HEK293T (cell line): ENCODE results near the gene EGF.

Experiments used
- CTCF ChIA-PET: fragments of 350-600 bp; formaldehyde crosslinking; extraction: SDS; loops from one replicate; lab custom pipeline; 2021; ENCODE audit warnings: antibody characterized with exemption, inconsistent platforms; lab: Yijun Ruan, JAX
- POLR2A ChIA-PET: fragments of 350-600 bp; formaldehyde crosslinking; extraction: SDS; loops from one replicate; lab custom pipeline; 2020; ENCODE audit warnings: antibody characterized with exemption, inconsistent platforms; lab: Yijun Ruan, JAX
- DNase-seq: peaks from one replicate; pipeline ENCODE4 v3.0.0; 2012; ENCODE audit warnings: mixed read lengths; ENCODE audit errors: extremely low spot score
- ARNT ChIP-seq: fragments of 450-650 bp; IDR thresholded peaks from 2 replicates; pipeline ENCODE4 v1.6.1; 2017; ENCODE audit warnings: mild to moderate bottlenecking
- BHLHE40 ChIP-seq: fragments of 450-650 bp; IDR thresholded peaks from 2 replicates; pipeline ENCODE4 v1.6.1; 2016; ENCODE audit warnings: mild to moderate bottlenecking, moderate library complexity, borderline replicate concordance
- CTBP1 ChIP-seq: fragments of 450-650 bp; IDR thresholded peaks from 2 replicates; pipeline ENCODE4 v1.6.1; 2016; ENCODE audit warnings: borderline replicate concordance
- ELF4 ChIP-seq: fragments of 450-650 bp; IDR thresholded peaks from 2 replicates; pipeline ENCODE4 v1.6.1; 2017; ENCODE audit warnings: antibody characterized with exemption
- FOXA1 ChIP-seq: fragments of 450-650 bp; IDR thresholded peaks from 2 replicates; pipeline ENCODE4 v1.6.1; 2016; ENCODE audit warnings: mild to moderate bottlenecking
- FOXK2 ChIP-seq: fragments of 450-650 bp; IDR thresholded peaks from 2 replicates; pipeline ENCODE4 v1.6.1; 2016; ENCODE audit warnings: mild to moderate bottlenecking
- FOXM1 ChIP-seq: fragments of 450-650 bp; IDR thresholded peaks from 2 replicates; pipeline ENCODE4 v1.6.1; 2017; ENCODE audit warnings: mild to moderate bottlenecking, borderline replicate concordance
- HDGF ChIP-seq: fragments of 450-650 bp; IDR thresholded peaks from 2 replicates; pipeline ENCODE4 v1.6.1; 2017; ENCODE audit warnings: antibody characterized with exemption, borderline replicate concordance
- L3MBTL2 ChIP-seq: fragments of 450-650 bp; conservative IDR thresholded peaks from 2 replicates; pipeline ENCODE4 v1.6.1; 2016; ENCODE audit warnings: mild to moderate bottlenecking
- LEF1 ChIP-seq: fragments of 450-650 bp; IDR thresholded peaks from 2 replicates; pipeline ENCODE4 v1.6.1; 2017; ENCODE audit warnings: mild to moderate bottlenecking, borderline replicate concordance
- NFRKB ChIP-seq: fragments of 450-650 bp; IDR thresholded peaks from 2 replicates; pipeline ENCODE4 v1.6.1; 2016; ENCODE audit warnings: mild to moderate bottlenecking, moderate library complexity
- PKNOX1 ChIP-seq: fragments of 450-650 bp; IDR thresholded peaks from 2 replicates; pipeline ENCODE4 v1.6.1; 2016
- SP1 ChIP-seq: fragments of 450-650 bp; IDR thresholded peaks from 2 replicates; pipeline ENCODE4 v1.6.1; 2017
- SUZ12 ChIP-seq: fragments of 450-650 bp; IDR thresholded peaks from 2 replicates; pipeline ENCODE4 v1.6.1; 2016; ENCODE audit warnings: mild to moderate bottlenecking
- TARDBP ChIP-seq: fragments of 450-650 bp; IDR thresholded peaks from 2 replicates; pipeline ENCODE4 v1.6.1; 2016
- ZNF384 ChIP-seq: fragments of 450-650 bp; IDR thresholded peaks from 2 replicates; pipeline ENCODE4 v1.6.1; 2016

EGF gene

GRCh38 chr4:109969919-109970318 lies 57.2 kb downstream of the EGF start:
- TF ChIP-seq SUZ12 (no peak), PKNOX1 (no peak), CTBP1 (no peak), ARNT (no peak), L3MBTL2 (no peak), FOXK2 (no peak), ELF4 (no peak), FOXM1 (no peak), ZNF384 (no peak), LEF1 (no peak), BHLHE40 (no peak), SP1 (no peak), FOXA1 (no peak), NFRKB (no peak)
- DNase-seq, result no peak
- ChIA-PET POLR2A (no interaction called here), CTCF (no interaction called here)

GRCh38 chr4:109972786-109973528 lies 60.3 kb downstream of the EGF start:
- ChIA-PET CTCF (no interaction called here), POLR2A (no interaction called here)
- no peak for TF ChIP-seq SP1
- TF ChIP-seq FOXA1, result no peak
- no peak for TF ChIP-seq BHLHE40
- no peak for TF ChIP-seq ELF4
- no peak for TF ChIP-seq FOXM1
- no peak for TF ChIP-seq CTBP1
- no peak for TF ChIP-seq LEF1
- no peak for TF ChIP-seq TARDBP
- no peak for TF ChIP-seq L3MBTL2
- TF ChIP-seq ZNF384, result no peak
- no peak for TF ChIP-seq PKNOX1
- TF ChIP-seq NFRKB, result no peak
- no peak for TF ChIP-seq ARNT
- no peak for TF ChIP-seq HDGF
- TF ChIP-seq FOXK2, result no peak
- no peak for TF ChIP-seq SUZ12
- no peak for DNase-seq

GRCh38 chr4:109973529-109973905 lies 60.8 kb downstream of the EGF start:
- POLR2A ChIA-PET, result no interaction called here
- TF ChIP-seq HDGF (no peak), L3MBTL2 (no peak), SUZ12 (no peak), ELF4 (no peak), NFRKB (no peak)
- no peak for DNase-seq
- CTCF ChIA-PET, result no interaction called here

- POLR2A ChIA-PET, result no interaction called here
- CTCF ChIA-PET, result no interaction called here
- no peak for DNase-seq
- no peak for TF ChIP-seq FOXM1
- TF ChIP-seq FOXA1, result no peak
- TF ChIP-seq SUZ12, result no peak
- TF ChIP-seq CTBP1, result no peak
- TF ChIP-seq NFRKB, result no peak
- TF ChIP-seq ZNF384, result no peak
- TF ChIP-seq BHLHE40, result no peak
- no peak for TF ChIP-seq LEF1
- TF ChIP-seq SP1, result no peak
- no peak for TF ChIP-seq PKNOX1
- no peak for TF ChIP-seq ELF4
- TF ChIP-seq TARDBP, result no peak
- no peak for TF ChIP-seq ARNT
- no peak for TF ChIP-seq FOXK2
- no peak for TF ChIP-seq L3MBTL2
- TF ChIP-seq HDGF, result no peak
Measured at GRCh38 chr4:109976189-109976588, 63.5 kb downstream of the EGF start.

GRCh38 chr4:109977854-109978501 lies 65.3 kb downstream of the EGF start:
- ChIA-PET POLR2A (no interaction called here), CTCF (interaction anchor here (1.2 to 1.8 kb wide), 2 partner anchors 20 to 415 kb away, joined by 3 to 4 read pairs; no protein-coding TSS in a partner anchor)
- TF ChIP-seq FOXM1 (no peak), ELF4 (no peak), SUZ12 (no peak), SP1 (no peak), HDGF (no peak), BHLHE40 (no peak), FOXA1 (no peak), CTBP1 (no peak), TARDBP (no peak), L3MBTL2 (no peak), ARNT (no peak), FOXK2 (no peak), ZNF384 (no peak)
- peak; percentile 20 for DNase-seq
